ENCODE data around the gene BMS1.

DNA sequence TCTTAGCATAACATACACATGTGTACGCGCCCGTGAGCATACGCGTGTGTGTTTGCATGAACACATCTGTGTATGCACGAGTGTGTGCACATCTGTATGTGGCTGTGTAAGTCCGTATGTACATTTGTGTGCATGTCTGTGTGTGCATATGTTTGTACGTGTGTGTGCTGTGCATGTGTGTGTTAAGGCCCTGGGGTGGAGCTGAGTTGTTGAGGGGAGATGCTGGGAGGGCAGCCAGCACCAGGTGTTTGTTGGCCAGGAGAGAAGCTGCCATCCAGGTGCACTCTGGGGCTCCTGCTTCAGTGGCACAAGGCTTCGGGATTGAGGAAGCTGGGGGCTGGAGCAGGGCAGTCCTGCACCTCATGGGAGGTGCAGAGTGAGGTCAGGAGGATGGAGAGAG lies 85.0 kb downstream of the BMS1 start:
- TF ChIP-seq POLR2A (IDR thresholded peaks at IDR 0.05) (no peak), EP300 (IDR thresholded peaks at IDR 0.05) (no peak)
- TF ChIP-seq, protein P1, sequence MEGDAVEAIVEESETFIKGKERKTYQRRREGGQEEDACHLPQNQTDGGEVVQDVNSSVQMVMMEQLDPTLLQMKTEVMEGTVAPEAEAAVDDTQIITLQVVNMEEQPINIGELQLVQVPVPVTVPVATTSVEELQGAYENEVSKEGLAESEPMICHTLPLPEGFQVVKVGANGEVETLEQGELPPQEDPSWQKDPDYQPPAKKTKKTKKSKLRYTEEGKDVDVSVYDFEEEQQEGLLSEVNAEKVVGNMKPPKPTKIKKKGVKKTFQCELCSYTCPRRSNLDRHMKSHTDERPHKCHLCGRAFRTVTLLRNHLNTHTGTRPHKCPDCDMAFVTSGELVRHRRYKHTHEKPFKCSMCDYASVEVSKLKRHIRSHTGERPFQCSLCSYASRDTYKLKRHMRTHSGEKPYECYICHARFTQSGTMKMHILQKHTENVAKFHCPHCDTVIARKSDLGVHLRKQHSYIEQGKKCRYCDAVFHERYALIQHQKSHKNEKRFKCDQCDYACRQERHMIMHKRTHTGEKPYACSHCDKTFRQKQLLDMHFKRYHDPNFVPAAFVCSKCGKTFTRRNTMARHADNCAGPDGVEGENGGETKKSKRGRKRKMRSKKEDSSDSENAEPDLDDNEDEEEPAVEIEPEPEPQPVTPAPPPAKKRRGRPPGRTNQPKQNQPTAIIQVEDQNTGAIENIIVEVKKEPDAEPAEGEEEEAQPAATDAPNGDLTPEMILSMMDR (IDR thresholded peaks at IDR 0.05): no peak
